Fibroblast of lung (primary cell): Measurements from ENCODE around the gene TTC4. TPM values are rescaled to one million over a fixed set of nuclear protein-coding genes. Genes with fewer than 3 reads are reported as not detected.

Source experiments
- DNase-seq, 2 donors: peaks; one replicate each; pipeline versions ENCODE4 v3.0.0 to v3.0.0-alpha.2; 2010; ENCODE audit warnings: low read depth in 2 of 2
- H2AFZ ChIP-seq: 2 replicates; pipeline ENCODE4 v1.5.1; 2012; ENCODE audit warnings: low read length, control low read depth, inconsistent platforms
- H3K27ac ChIP-seq: 2 replicates; pipeline ENCODE4 v1.5.1; 2011; ENCODE audit warnings: low read length, control low read depth; ENCODE audit not compliant: insufficient read depth
- H3K27me3 ChIP-seq: 2 replicates; pipeline ENCODE4 v1.5.1; 2011; ENCODE audit warnings: mild to moderate bottlenecking, low read length; ENCODE audit not compliant: control insufficient read depth, insufficient read depth
- H3K36me3 ChIP-seq: 2 replicates; pipeline ENCODE4 v1.5.1; 2011; ENCODE audit warnings: low read length; ENCODE audit not compliant: control insufficient read depth, insufficient read depth
- H3K4me1 ChIP-seq: 2 replicates; pipeline ENCODE4 v1.5.1; 2011; ENCODE audit warnings: low read length; ENCODE audit not compliant: control insufficient read depth, insufficient read depth; ENCODE audit errors: extremely low read depth
- H3K4me2 ChIP-seq: 2 replicates; pipeline ENCODE4 v1.5.1; 2011; ENCODE audit warnings: low read length, control low read depth; ENCODE audit not compliant: insufficient read depth; ENCODE audit errors: extremely low read depth
- H3K4me3 ChIP-seq, 4 experiments: fragments of 200-600 bp in 1 of 4; sonication (generic) in 1 of 4; replicated peaks in 1 of 4; 2 replicates each; pipeline ENCODE4 v1.5.1; 2011 to 2016; ENCODE audit warnings: low read length in 4 of 4, low read depth in 3 of 4, mild to moderate bottlenecking in 3 of 4, control low read depth in 2 of 4, inconsistent platforms in 1 of 4, mixed read lengths in 1 of 4; ENCODE audit not compliant: insufficient read depth in 1 of 4; ENCODE audit errors: control extremely low read depth in 1 of 4
- H3K79me2 ChIP-seq: 2 replicates; pipeline ENCODE4 v1.5.1; 2012; ENCODE audit warnings: mild to moderate bottlenecking, low read length, inconsistent platforms; ENCODE audit not compliant: control insufficient read depth, insufficient read depth
- H3K9ac ChIP-seq: 2 replicates; pipeline ENCODE4 v1.5.1; 2011; ENCODE audit warnings: mild to moderate bottlenecking, low read length, control low read depth; ENCODE audit not compliant: insufficient read depth
- H3K9me3 ChIP-seq: 2 replicates; pipeline ENCODE4 v1.5.1; 2012; ENCODE audit warnings: low read depth, low read length; ENCODE audit not compliant: control insufficient read depth, insufficient read depth
- H4K20me1 ChIP-seq: 2 replicates; pipeline ENCODE4 v1.5.1; 2011; ENCODE audit warnings: low read length; ENCODE audit not compliant: control insufficient read depth, insufficient read depth; ENCODE audit errors: extremely low read depth
- EZH2 ChIP-seq: IDR thresholded peaks from 2 replicates; pipeline ENCODE4 v1.5.1; 2012; ENCODE audit warnings: low read length, control low read depth, mild to moderate bottlenecking; ENCODE audit errors: missing control alignments
- polyA plus RNA-seq, 2 donors: library from polyadenylated mRNA; depleted of rRNA in 1 of 2; stranded (reverse) in 1 of 2; unstranded in 1 of 2; fragments of >200 nt; gene quantifications; 2 replicates each; pipeline ENCODE4 v1.2.1, GENCODE V29; 2011 to 2012; ENCODE audit warnings: missing spikeins in 1 of 2
- total RNA-seq: library from RNA; depleted of rRNA; stranded (reverse); fragments of >200 nt; gene quantifications from 2 replicates; pipeline ENCODE4 v1.2.1, GENCODE V29; 2014
- TF ChIP-seq, protein P1 (sequence below), 2 donors: IDR thresholded peaks in 1 of 2; conservative IDR thresholded peaks in 1 of 2; 1 replicate in 1 of 2; 2 replicates in 1 of 2; pipeline ENCODE4 v1.5.1; 2011 to 2012; ENCODE audit warnings: low read length in 2 of 2, control low read depth in 1 of 2, inconsistent platforms in 1 of 2, low read depth in 1 of 2, mild to moderate bottlenecking in 1 of 2

Gene TTC4
- total and polyA plus RNA-seq, 2 donors (not counting 1 experiment from before 2014, with no cell fraction given), result 19.3 to 19.8 TPM

DNA sequence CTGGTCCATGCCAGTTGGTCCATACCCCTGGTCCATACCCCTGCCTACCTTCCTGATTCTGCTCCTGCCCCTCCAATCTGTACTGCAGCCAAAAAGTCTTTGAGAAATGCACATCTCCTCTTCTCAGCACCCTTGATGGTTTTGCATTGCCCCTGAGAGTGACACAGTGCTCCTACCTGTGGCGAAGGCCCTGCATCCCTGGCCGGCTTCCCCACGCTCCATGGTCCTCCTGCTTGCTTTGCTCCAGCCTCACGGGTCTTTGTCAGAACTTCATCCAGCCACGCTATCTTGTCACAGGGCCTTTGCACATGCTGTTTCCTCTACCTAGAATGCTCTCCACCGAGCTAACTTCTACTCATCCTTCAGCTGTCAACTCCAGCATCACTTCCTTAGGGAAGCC, 32.2 kb upstream of the TTC4 start:
- Histone ChIP-seq H3K9ac (no peak overlapping the region), H3K27me3 (peaks cover 4% of the 10 kb centered on the region), H3K4me1 (no peaks in the 10 kb centered on the region), H3K27ac (no peak overlapping the region), H3K36me3 (no peaks in the 10 kb centered on the region), H3K79me2 (no peaks in the 10 kb centered on the region), H4K20me1 (no peaks in the 10 kb centered on the region), H2AFZ (no peak overlapping the region), H3K4me2 (no peak overlapping the region), H3K4me3 (no peak overlapping the region), H3K9me3 (no peaks in the 10 kb centered on the region)
- no peak for DNase-seq
- no peak for TF ChIP-seq EZH2
- TF ChIP-seq, protein P1, sequence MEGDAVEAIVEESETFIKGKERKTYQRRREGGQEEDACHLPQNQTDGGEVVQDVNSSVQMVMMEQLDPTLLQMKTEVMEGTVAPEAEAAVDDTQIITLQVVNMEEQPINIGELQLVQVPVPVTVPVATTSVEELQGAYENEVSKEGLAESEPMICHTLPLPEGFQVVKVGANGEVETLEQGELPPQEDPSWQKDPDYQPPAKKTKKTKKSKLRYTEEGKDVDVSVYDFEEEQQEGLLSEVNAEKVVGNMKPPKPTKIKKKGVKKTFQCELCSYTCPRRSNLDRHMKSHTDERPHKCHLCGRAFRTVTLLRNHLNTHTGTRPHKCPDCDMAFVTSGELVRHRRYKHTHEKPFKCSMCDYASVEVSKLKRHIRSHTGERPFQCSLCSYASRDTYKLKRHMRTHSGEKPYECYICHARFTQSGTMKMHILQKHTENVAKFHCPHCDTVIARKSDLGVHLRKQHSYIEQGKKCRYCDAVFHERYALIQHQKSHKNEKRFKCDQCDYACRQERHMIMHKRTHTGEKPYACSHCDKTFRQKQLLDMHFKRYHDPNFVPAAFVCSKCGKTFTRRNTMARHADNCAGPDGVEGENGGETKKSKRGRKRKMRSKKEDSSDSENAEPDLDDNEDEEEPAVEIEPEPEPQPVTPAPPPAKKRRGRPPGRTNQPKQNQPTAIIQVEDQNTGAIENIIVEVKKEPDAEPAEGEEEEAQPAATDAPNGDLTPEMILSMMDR (conservative IDR thresholded peaks at IDR 0.05 in 1 of 2, IDR thresholded peaks at IDR 0.05 in 1 of 2; ENCODE audit: low read depth in 1 of 2, low read length in 2 of 2), result no peak

DNA sequence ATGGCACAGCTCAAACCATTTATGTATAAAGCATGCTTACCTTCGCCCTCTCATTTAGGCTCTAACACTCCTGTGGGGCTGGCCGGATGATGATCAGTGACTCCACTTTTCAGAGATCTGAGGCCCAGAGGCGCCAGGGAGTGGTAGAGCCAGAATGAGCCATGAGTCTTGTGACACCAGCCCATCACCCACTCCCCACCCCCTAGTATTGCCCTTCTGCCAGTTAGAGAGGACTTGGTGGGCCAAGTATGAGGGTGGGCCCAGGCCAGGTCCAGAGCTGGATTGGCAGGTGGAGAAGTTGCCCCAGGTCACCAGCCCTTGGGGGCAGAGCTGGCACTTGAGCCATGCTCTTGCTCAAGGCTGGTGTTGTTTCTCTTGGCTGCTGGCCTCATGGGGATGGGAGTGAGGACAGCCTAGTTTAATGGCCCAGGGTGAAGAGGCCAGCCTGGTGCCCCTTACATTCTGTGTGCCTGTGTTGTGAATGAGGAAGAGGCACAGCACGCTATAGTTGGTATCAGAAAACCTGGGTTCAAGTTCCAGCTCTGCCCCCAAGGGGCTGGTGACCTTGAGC, 30.2 kb upstream of the TTC4 start:
- H2AFZ ChIP-seq, result no peak overlapping the region
- H3K4me2 ChIP-seq, result no peak overlapping the region
- no peak overlapping the region for H3K27ac ChIP-seq
- no peaks in the 10 kb centered on the region for H4K20me1 ChIP-seq
- H3K79me2 ChIP-seq, result no peaks in the 10 kb centered on the region
- H3K9ac ChIP-seq, result no peak overlapping the region
- no peak for TF ChIP-seq EZH2
- TF ChIP-seq, protein P1 (conservative IDR thresholded peaks at IDR 0.05 in 1 of 2, IDR thresholded peaks at IDR 0.05 in 1 of 2; ENCODE audit: low read depth in 1 of 2, low read length in 2 of 2), result no peak
- no peaks in the 10 kb centered on the region for H3K4me1 ChIP-seq
- no peak overlapping the region for H3K4me3 ChIP-seq
- H3K27me3 ChIP-seq, result peaks cover 2% of the 10 kb centered on the region
- no peaks in the 10 kb centered on the region for H3K9me3 ChIP-seq
- DNase-seq, result no peak
- H3K36me3 ChIP-seq, result no peaks in the 10 kb centered on the region

DNA sequence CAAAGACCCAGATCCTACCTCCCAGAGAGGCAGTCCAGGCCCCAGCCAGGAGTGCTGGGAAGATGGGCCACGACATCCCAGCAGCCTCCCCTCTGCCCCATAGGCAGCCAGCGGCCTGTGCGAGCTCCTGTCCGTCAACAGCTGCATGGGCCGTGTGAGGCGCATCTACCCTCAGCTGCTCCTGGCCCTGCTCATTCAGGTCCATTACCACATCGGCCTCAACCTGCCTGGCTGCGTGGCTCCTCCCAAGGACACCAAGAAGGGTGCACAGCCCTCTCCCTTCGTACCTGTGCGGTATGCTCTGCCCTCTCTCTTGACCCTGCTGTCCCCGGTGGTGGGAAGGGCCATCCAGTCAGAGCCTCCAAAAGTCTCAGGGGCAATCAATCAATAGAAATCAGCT, 29.5 kb upstream of the TTC4 start:
- Histone ChIP-seq H3K27ac (no peak overlapping the region), H2AFZ (no peak overlapping the region), H3K9ac (no peak overlapping the region), H3K27me3 (peaks cover 4% of the 10 kb centered on the region), H4K20me1 (no peaks in the 10 kb centered on the region), H3K9me3 (no peaks in the 10 kb centered on the region), H3K4me3 (no peak overlapping the region), H3K79me2 (no peaks in the 10 kb centered on the region), H3K4me1 (no peaks in the 10 kb centered on the region), H3K36me3 (no peaks in the 10 kb centered on the region), H3K4me2 (no peak overlapping the region)
- no peak for DNase-seq
- no peak for TF ChIP-seq EZH2
- TF ChIP-seq, protein P1 (conservative IDR thresholded peaks at IDR 0.05 in 1 of 2, IDR thresholded peaks at IDR 0.05 in 1 of 2; ENCODE audit: low read depth in 1 of 2, low read length in 2 of 2), result no peak
